ENCODE results near the gene PRKG2.

Gene PRKG2

GRCh38 chr4:81096566-81096965 lies 118.5 kb downstream of the PRKG2 start:
- DNase-seq (ENCODE audit: low read depth in 3 of 3) = no peak

GRCh38 chr4:81095389-81095788 lies 119.6 kb downstream of the PRKG2 start:
- DNase-seq (ENCODE audit: low read depth in 3 of 3) = no peak

DNA sequence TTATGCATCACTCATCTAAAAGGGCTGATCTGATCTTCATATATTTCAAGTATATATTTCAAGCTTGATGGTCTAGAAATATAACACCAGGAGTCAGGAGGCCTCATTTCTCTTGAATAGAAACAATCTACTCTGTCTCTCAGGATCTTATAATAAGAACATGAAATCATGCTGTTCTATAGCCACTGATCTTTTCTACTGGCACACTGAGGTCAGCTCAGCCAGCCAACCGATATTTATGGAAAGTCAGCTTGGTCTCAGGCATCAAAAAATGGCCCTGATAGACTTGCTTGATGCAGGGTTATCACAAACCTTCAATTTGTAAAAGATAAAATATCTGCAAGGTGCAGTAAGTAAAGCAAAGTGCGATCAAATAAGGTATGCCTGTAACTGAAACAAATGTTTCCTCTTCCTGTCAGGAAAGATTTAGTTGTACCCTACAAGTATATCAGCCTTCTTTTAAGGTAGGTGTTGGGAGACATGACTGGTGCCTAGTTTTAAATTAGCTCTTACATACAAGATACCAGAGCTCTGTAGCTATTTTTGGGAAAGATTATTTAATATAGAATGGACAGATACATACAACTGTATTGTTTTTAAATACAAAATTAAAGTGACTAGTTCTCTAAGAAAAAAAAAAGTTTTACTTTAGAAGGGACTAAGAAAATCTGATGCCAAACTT lies 121.2 kb downstream of the PRKG2 start:
- DNase-seq (ENCODE audit: low read depth in 3 of 3) = no peak

DNA sequence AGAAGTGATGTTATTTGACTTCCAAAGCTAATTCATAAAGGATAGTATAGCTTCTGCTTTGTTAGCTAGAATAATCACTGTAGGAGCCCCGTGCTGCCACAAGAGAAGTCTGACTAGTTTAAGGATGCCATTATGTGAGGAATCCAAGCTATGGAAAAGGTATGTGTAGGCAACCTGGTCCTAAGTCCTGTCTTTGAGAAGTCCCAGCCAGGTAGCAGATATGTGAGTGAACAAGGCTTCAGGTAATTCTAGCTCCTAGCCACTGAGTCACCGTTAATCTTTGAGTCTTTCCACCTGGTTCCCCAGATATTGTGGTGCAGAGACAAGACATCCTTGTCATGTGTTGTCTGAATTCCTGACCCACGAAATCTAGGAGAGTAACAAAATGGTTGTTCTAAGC lies 129.0 kb downstream of the PRKG2 start:
- DNase-seq (ENCODE audit: low read depth in 3 of 3) = no peak

DNA sequence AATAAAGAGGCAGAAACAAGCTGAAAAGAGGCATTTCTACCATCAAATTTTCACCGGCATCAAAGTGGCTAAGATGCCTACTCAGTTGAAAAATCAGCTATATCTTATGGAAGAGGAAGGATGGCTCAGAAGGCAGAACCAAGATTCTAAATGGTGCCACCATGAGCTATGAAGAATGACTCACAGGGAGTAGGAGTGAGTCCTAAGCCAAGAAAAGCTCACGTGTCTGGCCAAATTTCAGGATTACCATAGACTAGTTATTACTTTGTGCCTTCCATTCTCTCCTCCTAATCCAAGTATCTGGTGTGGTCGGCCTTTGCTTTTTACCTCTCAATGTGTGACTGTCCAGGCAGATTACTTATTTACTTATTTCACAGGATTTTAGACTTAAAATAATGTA lies 129.7 kb downstream of the PRKG2 start:
- no peak for DNase-seq (ENCODE audit: low read depth in 3 of 3)

GRCh38 chr4:81084634-81085033 lies 130.4 kb downstream of the PRKG2 start:
- DNase-seq (ENCODE audit: low read depth in 3 of 3) = no peak

GRCh38 chr4:81084029-81084428 lies 131.0 kb downstream of the PRKG2 start:
- DNase-seq (ENCODE audit: low read depth in 3 of 3) = no peak

GRCh38 chr4:81081156-81081555 lies 133.9 kb downstream of the PRKG2 start:
- no peak for DNase-seq (ENCODE audit: low read depth in 3 of 3)

DNA sequence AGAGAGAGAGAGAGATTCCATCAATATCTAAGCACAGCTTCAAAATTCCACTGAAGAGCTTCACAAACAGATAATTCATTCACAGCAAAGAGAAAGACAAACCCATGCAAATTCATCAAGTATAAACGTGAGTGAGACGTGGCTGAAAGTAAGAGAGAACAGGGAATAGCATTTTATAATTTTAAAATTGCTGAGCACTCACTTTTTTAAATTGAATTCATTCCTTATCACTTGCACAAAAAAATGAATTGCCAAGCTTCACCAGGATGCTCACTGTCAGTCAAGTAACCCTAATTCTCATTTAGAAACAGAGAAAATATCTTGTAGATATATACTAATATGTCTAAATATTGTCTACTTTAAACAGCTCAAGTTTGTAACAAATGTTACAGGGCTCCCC lies 144.0 kb downstream of the PRKG2 start:
- DNase-seq (ENCODE audit: low read depth in 3 of 3) = no peak

GRCh38 chr4:81069706-81070331 lies 145.2 kb downstream of the PRKG2 start:
- peak in 2 of 3 experiments; percentile 2 to 13 for DNase-seq (ENCODE audit: low read depth in 3 of 3)

DNA sequence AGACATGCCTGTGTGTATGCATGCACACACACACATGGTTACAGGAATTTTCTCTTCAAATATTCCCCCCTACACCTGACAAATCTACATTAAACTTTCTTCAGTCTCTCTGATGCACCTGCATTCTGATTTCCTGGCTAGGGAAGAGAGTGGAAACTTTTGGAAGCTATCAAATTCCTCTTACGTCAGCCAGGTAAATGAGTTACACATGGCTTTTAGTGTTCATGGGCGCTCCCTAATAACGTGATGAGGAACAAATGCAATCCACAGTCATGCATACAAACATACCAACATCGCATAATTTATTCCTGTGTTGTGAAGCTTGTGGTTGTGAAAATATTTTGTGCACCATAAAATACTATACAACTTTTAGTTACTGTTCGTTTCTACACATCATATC lies 149.6 kb downstream of the PRKG2 start:
- no peak for DNase-seq (ENCODE audit: low read depth in 3 of 3)

GRCh38 chr4:81062001-81062400 lies 153.0 kb downstream of the PRKG2 start:
- no peak for DNase-seq (ENCODE audit: low read depth in 3 of 3)

DNA sequence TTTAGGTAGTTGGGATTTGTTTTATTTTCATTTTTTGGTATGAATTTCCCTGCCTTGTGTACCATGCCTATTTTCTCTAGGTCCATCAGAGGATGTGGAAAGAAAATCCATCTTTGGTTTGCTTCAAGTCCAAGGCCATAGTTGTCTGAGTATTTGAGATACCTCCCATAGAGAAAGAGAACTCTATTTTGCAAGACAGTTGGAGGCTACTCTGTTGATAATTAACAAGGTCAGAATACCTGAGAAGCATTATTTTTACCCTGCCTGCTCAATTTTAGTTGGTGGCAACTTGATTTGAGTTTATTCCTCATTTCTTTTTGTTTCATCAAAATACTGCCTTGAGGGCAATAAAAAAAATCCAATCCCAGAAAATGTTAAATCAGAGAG lies 153.7 kb downstream of the PRKG2 start:
- no peak for DNase-seq (ENCODE audit: low read depth in 3 of 3)

DNA sequence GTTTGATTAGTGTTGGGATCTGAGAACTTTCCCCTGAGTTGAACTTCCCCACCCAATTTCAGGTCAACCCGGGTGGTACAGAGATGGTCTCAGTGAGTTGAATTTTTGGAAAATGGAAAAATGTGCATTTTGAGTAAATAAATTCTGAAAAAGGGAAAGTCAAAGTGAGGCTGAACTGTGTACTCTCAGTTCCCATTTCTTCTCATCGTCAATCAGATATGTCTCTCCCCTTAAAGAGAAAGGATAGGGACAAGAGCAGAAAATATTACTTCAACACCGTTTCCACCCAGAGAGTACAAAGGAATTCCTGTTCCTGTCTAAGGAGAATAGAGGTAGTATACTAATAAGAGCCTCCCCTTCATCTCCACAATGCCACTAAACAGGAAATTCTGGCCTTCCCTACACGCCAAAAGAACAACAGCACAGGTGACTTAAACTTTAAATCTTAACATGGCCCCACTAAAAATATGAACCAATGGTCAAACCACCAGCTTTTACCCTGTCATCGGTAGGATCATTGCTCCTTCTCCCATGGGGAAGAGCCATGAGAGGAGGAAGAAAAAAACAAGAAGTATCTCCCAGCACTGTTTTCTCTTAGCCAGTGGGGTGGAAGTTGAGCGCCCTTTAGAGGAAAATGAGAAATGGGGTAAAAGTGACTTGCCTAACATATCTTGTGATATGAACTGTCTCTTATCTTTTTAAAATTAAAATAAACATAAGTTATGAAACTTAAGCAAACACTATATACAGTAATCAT lies 154.3 kb downstream of the PRKG2 start:
- no peak for DNase-seq (ENCODE audit: low read depth in 3 of 3)

DNA sequence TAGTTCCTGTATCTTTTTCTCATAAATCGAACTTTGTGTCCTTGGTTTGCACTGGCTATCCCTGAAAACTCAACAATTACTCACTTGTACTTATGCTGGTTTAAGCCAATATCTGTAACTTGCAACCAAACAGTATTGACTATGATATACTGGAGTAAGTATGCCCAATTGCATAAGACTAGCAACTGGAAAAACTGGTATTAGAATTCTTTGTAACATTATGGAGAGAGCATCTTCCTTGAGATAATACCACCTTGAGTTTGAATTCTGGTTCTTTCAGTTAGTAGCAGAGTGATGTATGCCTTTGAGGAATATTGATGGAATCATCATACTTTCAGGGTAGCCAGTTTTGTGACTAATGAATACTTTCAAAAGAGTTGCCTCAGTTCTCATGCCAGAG lies 156.4 kb downstream of the PRKG2 start:
- no peak for DNase-seq (ENCODE audit: low read depth in 3 of 3)

DNA sequence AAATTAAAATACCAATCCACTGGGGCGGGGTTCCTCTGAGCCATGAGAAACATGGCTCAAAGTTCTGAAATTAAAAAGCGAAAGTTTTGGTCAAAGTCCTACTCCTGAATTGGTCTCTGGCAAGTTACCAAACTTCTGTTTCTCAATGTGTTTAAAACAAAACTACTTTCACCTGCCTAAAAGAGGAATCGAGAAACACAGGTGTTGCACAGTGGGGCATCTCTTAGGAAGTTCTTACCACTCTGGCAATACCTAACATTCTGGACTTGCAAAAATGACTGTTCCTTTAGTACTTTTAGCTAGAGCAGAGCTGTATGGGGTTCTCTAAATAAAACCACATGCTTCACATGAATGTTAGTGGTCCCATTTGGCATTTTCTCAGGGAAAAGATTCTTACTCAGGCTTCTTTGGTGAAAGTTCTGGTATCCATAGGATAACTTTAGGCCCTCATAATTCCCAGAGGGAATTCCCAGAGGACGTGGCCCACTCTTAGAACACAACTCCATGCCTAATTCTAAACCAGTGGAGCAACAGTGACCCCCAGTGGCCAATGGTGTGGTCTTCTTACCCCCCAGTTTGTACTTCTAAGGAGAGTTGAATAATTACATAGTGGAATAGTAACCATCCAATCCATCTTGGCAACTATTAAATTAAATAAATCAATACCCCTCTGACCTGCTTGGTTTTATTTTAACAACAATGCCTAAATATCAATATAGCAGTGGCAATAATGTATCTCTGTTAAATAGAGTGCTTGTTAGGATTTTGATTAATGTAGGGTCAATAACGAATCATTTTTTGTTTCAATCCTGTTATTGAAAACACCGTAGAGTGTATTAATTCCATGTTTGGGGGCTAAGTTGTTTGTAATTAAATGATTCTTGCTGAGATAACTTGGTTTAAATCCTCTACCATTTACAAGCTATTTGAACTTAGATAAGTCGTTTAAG lies 162.6 kb downstream of the PRKG2 start:
- no peak for DNase-seq (ENCODE audit: low read depth in 3 of 3)

DNA sequence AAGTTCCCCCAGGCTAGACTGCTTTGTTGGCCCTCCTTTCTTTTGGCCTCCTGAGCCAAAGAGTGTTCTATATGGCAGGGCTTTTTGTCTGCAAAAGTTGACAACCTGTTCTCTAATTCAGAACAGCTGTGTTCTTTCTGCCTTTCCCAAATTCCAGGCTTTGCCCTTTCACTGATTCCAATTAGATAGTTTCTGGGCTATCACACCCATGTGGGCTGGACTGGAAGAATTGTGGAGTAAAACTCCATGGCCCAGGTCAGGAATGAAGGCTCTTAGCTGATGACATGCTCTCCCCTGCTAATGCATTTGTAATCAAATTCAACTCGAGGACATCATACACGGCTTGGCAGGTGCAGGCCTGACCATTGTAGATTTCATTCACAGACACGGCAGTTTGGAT lies 165.1 kb downstream of the PRKG2 start:
- DNase-seq (ENCODE audit: low read depth in 3 of 3) = no peak

- DNase-seq (ENCODE audit: low read depth in 3 of 3) = no peak
These were observed 165.7 kb downstream of the PRKG2 start for GRCh38 chr4:81049330-81049729.

- DNase-seq (ENCODE audit: low read depth in 3 of 3) = no peak
These were observed 172.2 kb downstream of the PRKG2 start for GRCh38 chr4:81042578-81043365.

- no peak for DNase-seq (ENCODE audit: low read depth in 3 of 3)
These were observed 174.9 kb downstream of the PRKG2 start for GRCh38 chr4:81040012-81040659.

Data from stimulated activated CD4-positive, alpha-beta T cell treated with anti-CD3 and anti-CD28 coated beads, TNF-alpha, amount 100 ng/mL, for 4 hours (primary cell).